IMR-90 (cell line): Measurements from ENCODE around the gene ZNF211.

Experiments
- BHLHE40 ChIP-seq: fragments of 150-350 bp; IDR thresholded peaks from 2 replicates; pipeline ENCODE4 v1.6.1; 2016; ENCODE audit warnings: mild to moderate bottlenecking, low read depth, low read length
- CEBPB ChIP-seq: IDR thresholded peaks from 2 replicates; pipeline ENCODE4 v1.6.1; 2012; ENCODE audit warnings: low read depth, low read length, improper control_type of control experiment
- FOS ChIP-seq: fragments of 150-350 bp; IDR thresholded peaks from 2 replicates; pipeline ENCODE4 v1.6.1; 2016; ENCODE audit warnings: low read depth, low read length
- POLR2A ChIP-seq: IDR thresholded peaks from 2 replicates; pipeline ENCODE4 v1.6.1; 2012; ENCODE audit warnings: mild to moderate bottlenecking, low read depth, low read length
- RAD21 ChIP-seq: IDR thresholded peaks from 2 replicates; pipeline ENCODE4 v1.6.1; 2012; ENCODE audit warnings: low read length, improper control_type of control experiment
- SMC3 ChIP-seq: fragments of 150-350 bp; IDR thresholded peaks from 2 replicates; pipeline ENCODE4 v1.6.1; 2016; ENCODE audit warnings: low read depth, mild to moderate bottlenecking, antibody characterized with exemption, low read length, moderate library complexity
- TF ChIP-seq, protein P1 (sequence below): conservative IDR thresholded peaks from 2 replicates; pipeline ENCODE4 v1.5.1; 2012; ENCODE audit warnings: mild to moderate bottlenecking, low read depth, low read length, improper control_type of control experiment
- TF ChIP-seq, protein P2 (sequence below): fragments of 150-350 bp; IDR thresholded peaks from 2 replicates; pipeline ENCODE4 v1.6.1; 2017; ENCODE audit warnings: mild to moderate bottlenecking, antibody characterized with exemption, low read length, low read depth

DNA sequence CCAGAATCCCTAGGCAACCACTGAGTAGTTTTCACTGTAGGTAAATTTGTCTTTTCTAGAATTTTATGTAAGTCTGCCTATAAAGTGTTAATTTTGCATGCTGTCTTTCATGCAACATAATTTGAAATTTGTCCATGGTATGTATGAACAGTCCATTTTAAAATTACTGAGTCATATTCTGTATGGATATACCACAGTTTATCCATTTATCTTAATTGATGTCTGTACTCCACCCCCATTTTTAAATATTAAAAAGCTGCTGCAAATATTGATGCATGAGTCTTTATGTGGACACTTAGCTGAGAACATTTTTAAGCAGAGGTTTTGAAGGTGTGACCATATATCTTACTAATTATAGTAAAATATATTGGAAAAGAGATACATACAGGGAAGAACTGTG, 9.9 kb upstream of the ZNF211 start:
- TF ChIP-seq, protein P1, sequence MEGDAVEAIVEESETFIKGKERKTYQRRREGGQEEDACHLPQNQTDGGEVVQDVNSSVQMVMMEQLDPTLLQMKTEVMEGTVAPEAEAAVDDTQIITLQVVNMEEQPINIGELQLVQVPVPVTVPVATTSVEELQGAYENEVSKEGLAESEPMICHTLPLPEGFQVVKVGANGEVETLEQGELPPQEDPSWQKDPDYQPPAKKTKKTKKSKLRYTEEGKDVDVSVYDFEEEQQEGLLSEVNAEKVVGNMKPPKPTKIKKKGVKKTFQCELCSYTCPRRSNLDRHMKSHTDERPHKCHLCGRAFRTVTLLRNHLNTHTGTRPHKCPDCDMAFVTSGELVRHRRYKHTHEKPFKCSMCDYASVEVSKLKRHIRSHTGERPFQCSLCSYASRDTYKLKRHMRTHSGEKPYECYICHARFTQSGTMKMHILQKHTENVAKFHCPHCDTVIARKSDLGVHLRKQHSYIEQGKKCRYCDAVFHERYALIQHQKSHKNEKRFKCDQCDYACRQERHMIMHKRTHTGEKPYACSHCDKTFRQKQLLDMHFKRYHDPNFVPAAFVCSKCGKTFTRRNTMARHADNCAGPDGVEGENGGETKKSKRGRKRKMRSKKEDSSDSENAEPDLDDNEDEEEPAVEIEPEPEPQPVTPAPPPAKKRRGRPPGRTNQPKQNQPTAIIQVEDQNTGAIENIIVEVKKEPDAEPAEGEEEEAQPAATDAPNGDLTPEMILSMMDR, result no peak
- TF ChIP-seq POLR2A, result no peak
- TF ChIP-seq, protein P2, sequence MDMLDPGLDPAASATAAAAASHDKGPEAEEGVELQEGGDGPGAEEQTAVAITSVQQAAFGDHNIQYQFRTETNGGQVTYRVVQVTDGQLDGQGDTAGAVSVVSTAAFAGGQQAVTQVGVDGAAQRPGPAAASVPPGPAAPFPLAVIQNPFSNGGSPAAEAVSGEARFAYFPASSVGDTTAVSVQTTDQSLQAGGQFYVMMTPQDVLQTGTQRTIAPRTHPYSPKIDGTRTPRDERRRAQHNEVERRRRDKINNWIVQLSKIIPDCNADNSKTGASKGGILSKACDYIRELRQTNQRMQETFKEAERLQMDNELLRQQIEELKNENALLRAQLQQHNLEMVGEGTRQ, result no peak
- TF ChIP-seq SMC3, result no peak
- no peak for TF ChIP-seq RAD21
- no peak for TF ChIP-seq BHLHE40
- TF ChIP-seq CEBPB, result no peak
- TF ChIP-seq FOS, result no peak
